NCI-H526 treated with DMSO at 0.1 percent for 48 hours (cell line): Measurements from ENCODE around the gene SUPT3H.
"Not testable (repeated sequence)": the region's sequence is repeated elsewhere in the genome, so short reads cannot be mapped to it uniquely, and the experiment has no call there.

ENCODE experiments used
- DNase-seq: peaks from one replicate; lab custom pipeline; 2025; lab: John Stamatoyannopoulos, UW

Gene SUPT3H

DNA sequence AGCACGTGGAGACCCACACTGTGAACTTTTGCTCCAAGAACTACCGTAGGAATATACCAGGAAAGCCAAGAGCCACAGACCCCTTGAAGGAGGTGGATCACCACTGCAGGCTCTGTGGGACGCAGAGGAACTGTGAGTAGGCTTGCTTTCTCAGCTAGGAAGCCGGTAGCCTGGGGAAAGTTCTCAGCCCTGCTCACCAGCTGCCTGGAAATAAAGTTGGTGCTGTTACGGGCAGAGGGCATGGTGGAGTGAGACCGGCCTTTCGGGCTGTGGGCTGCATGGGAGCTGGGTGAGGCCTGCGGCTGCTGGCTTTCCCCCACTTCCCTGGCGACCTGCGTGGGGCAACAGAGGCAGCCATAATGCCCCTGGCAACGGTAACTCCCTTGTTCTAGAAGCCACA lies 422.6 kb downstream of the SUPT3H start:
- DNase-seq, result no peak

DNA sequence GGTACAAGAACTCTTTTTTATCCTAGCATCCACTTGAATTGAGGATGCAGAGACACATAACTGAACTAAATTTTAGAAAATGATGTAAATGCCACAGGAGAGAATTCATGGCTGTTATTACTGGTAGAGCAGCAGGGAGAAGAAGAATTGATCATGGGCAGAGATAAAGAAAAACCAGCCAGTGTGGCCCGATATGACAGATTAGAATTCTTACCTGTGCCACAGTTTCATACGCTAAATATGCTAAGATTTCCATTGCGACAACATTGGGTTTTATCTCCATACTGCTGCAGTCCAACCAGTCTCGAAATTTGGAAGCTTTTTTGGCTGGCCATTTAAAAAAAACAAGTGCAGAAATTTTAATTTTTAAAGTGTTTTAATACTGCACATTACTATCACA lies 423.5 kb downstream of the SUPT3H start:
- DNase-seq, result no peak

DNA sequence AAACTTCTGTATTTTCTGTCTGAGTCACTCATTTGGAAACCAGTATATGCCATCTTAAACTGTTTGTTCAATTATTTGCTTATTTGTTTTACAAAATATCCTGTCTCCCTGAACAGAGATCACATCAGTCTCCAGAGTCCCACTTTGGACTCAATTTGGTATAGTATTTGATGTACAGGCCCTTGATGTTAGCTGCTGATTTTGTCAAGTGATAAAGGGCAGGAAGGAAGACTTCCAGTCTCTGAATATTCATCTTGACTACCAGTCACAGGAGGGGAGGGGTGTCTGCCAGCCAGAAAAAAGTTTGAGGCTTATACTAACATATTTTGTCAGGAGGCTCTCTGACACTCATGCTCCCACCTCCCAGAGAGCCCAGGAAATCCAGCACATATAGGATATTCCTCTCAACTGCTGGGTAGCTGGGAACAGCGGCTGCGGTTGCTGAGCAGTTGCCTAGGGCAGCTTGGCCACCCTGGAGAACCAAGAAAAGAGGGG lies 426.4 kb downstream of the SUPT3H start:
- no peak for DNase-seq

DNA sequence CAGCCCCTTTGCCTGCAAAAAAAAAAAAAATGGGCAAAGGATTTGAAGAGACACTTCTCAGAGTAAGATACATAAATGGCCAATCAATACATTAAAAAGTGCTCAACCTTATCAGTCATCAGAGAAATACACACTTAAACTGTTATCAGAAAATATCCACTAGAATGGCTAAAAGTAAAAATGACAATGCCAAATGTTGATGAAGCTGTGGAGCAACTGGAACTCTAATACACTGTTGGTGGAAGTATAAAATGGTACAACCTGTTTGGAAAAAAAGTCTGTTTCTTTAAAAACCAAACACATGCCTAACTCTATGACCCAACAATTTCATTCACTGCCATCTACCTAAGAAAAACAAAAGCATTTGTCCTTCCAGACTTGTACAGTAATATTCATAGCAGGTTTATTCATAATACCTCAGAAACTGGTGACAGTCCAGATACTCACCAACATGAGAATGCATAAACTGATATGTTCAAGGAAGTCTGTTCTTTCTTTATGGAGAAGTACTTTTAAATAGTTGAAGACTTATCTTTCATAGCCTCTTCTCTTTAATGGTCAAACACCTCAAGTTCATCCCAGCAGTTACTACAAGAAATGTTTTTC lies 428.0 kb downstream of the SUPT3H start:
- no peak for DNase-seq

DNA sequence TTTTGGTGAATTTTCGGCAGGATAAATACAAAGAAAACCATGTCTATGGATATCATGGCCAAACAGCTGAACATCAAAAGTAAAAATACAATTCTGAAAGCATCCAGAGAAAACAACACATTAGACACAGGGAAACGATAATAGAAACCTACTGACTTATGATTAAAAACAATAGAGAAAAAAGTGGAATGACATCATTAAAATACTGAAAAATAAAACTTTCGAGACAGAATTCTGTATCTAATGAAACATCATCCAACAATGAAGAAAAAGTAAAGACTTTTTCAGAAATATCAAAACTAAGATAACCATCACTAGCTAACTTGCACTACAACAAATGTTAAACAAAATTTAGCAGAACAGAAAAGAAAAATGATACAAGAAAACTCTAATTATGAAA lies 434.2 kb downstream of the SUPT3H start:
- DNase-seq, result no peak

DNA sequence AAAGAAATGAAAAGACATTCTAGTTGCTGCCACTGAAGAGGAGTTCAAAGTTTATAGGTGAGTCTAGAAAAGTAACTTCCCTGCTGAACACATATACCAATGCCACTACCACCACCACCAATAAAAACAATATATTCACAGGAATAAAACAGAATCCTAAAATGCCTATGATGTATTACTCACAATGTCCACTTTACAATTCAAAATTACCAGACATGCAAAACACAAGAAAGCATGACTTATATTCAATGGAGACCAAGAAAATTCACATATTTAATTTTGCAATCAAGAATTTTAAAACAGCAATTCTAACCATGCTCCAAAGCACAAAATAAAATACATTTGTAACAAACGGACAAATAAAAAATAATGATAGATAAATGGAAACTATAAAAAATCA lies 434.9 kb downstream of the SUPT3H start:
- DNase-seq, result no peak

DNA sequence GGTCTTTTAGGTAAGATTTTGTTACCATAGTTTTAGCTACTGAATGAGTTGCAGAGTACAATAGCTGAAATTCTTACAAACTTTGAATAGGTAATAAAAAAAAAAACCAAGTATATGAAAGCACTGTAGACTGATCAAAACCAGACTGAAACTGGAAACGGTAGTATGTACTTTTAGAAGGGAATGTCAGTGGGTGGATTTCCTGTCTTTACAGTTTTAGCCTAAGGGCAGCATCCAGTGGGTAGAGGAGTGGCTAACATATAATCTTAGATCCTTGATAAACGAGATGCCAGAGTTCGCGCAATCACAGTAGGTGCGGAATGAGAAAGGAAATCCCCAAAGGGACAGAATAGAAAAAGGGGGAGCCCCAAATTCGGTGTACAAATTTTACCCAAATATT lies 435.5 kb downstream of the SUPT3H start:
- no peak for DNase-seq

DNA sequence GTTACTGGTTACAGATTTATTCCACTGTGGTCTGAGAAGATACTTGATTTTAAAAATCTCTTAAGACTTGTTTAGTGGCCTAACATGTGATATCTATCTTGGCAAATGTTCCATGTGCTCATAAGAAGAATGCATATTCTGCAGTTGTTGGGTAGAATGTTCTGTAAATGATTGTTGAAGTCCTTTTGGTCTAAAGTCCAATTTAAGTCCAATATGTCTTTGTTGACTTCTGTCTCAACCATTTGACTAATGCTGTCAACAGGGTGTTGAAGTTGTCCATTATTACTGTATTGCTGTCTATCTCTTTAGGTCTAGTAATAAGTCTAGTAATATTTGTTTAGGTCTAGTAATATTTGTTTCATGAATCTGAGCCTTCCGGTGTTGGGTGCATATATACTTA lies 437.4 kb downstream of the SUPT3H start:
- DNase-seq, result no peak

DNA sequence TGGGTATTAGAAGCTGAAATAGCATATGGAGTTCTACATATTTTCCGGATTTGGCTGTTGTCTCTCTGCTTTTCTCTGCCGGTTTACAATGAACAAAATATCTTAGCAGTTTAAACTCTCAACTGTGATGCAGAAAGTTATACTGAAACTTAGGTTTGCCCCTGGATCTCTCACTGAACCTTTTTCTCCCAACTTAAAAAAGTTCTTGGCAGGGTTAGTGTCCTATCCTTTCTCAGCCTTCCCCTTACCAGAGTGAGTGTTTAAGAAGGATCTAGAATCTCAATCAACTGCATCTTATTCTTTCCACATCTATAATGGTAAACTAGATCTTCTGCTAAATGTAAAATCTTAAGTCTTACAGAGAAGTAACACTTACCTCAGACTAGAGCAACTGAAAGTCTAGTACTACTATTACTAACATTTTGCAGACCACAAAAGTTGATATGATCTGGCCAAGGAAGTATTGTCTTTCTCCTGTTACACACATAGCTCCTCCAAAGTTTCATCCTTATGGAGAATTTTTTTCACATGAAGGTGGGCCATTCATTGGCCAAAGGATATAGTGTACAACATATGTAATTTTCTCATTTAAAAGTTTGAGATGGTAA lies 441.9 kb downstream of the SUPT3H start:
- DNase-seq, result no peak

DNA sequence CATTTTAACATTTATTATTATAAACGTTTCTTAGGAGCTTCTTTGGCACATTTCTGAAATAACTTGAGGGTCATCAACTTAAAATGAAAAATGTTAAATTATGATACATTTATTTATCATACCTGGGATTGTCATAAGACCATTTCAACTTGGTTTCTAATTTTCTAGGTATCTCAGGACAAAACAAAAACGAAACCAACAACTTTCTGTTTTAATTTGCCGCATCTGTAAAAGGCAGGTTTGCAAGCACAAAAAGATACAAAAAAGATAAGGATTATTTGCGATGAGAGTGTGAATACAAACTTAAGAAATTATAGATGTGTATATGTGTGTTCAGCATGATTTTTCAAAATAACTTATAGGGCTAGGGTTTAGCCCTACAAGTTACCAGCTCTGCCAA lies 444.6 kb downstream of the SUPT3H start:
- DNase-seq, result no peak

DNA sequence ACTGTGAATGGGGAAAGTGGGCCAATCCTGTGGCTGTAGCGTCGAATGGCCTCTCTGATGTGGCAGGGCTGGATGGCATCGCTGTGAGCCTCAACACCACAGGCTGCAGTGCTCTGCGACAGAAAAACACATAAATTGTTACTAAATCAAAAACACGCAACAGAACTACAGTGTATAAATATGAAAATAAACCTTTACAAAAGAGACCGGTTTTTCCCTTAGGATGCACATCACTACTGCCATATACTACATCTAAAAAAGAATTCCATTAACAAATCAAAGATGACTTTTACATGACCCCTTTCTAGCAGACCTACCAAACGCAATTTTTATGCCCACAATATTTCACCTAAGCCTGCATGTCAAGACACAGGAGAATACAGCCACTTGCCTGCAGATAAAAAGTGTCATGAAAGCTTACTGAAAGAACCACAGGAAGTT lies 445.1 kb downstream of the SUPT3H start:
- DNase-seq, result no peak

DNA sequence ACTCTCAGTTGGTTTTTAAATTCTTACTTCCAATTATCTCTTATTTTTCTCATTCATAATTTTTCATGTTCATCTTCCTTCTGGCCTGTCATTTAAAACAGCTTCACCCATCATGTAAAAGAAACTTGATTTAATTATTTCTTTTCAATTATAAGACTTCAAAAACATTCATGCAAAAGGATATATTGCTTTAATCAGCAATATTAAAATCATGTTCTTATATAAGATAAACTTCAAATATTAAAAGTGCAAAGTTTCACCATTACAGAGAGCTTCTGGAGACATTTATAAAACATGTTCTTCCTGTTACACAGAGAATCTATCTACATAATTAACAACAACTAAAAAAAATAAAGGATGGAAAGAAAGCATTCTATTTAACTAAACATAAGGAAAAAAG lies 446.3 kb downstream of the SUPT3H start:
- DNase-seq, result no peak

DNA sequence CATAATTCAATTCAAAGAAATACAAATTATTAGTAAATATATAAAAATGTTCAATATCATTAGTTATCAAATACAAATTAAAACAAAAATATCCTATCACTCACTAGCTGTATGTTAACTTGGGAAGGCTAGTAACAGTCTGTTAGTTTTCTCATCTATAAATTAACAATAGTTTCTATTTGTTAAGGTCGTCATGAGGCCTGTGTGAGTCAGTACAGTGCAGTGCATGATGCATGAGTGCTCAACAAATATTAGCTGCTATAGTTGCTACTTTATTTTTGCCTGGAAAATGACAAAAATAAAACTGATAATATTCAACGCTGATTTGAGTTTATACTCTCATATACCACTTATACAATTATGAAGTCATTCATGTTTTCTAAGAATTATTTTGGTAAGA lies 451.2 kb downstream of the SUPT3H start:
- no peak for DNase-seq

DNA sequence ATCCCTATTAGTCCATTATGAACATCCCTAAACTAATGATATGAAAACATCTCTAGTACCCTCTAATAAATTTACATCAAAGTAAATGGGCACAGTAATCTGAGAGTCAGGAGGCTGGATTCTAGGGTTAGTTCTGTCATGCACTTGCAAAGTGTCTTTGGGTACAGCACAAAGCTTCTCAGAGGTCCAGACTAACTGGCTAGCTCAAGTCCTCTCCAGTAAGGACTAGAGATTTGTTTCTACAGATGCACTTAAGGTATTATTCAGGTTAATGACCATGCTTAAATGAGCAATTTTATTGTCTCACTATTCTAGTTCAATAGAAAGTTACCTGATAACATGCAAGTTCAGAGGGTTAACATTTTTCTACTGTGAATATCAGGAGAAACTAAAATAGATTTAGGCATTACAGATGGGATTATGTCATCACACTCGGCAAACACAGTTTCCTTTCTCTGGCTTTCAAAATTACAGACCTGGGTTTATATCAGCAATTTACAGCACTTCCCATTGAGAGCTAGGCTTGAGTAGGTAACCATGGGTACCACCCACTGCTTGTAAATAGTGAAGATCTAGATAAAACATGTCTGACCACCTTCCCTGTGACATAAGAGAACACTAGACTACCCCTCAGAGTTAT lies 452.5 kb downstream of the SUPT3H start:
- DNase-seq, result no peak

DNA sequence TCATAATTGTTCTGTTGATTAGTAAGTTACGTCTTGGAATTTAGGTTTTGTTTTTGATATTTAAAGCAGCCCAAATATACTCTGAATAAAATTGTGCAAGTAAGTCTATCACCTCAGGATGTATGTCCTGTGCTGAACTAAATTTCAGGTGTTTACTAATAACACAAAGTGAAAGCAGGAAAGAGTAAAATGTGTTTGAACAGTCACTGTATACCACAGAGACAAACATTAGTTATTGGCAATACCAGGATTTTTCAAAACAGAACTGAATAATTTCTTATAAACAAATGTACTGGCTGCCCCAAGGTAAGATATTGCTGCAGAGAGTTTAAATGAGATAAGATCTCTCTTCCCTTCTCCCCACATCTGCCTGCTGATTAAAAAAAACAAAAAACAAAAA lies 454.3 kb downstream of the SUPT3H start:
- DNase-seq, result no peak

DNA sequence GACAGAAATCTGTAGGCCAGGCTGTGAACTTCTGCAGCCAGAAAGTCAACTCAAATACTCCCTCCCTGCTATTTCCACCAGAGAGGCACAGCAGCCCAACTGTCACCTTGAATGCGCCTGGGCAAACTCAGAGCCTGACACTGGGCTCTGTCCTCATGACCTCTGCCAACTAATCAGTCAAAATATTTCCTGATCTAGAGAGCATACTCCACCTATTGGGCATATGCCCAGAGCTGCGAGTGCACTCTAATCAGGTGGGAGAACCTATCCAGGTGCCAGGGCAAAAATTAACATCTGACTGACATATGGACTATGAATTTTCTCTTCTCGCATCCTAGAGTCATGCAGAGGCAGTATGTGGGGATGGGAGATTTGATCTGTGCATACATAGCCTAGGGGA lies 455.9 kb downstream of the SUPT3H start:
- no peak for DNase-seq

DNA sequence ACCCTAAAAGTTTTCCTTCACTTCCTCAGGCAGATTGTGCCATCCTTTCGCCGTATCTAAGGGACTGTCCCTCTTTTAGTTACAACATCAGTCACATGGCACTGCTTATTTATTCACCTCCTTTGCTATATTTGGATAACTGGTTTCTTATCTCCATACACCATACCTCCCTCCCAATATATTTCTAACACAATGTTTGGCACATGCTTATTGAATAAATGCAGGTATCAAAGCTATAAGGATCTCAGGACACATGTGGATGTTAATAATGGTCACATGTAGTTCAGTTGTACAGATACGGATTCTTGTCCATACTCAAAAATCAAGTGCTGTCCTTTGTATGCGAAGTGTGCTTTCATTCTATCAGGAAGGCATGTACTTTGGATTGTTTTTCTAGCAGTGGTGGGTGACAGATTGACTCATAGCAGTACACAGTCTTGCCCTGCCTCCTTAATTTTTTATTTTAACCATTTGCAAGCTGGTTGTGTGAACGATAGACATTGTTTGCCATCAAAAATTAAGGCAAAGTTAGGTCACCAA lies 456.7 kb downstream of the SUPT3H start:
- no peak for DNase-seq

DNA sequence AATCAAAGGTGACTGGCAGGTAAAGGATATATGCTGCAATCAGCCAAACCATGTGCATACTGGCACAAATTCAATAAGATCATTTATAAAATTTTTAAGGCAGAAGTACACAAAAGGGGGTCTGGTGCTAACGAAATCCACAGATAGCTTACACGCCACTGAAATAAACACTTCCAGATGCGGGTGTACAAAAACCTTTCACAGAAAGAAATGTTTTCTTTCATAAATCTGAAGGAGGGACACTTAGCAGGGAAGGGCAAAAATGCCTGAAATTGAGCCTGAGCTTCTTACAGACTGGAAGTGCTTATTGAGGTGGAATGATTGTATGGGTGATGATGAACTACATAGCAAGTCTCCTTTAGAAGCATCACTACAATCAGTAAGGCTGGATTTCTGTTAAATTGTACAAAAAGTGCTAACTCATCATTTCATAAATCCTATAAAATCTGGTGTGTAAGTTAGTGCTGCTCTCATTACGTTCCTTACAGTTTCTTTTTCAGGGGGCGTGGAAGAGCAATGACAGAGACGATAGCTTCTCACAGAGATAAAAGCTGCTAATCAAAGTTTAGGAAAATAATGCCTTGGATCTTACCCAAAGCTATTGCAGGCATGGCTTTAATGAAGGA lies 458.9 kb downstream of the SUPT3H start:
- no peak for DNase-seq

DNA sequence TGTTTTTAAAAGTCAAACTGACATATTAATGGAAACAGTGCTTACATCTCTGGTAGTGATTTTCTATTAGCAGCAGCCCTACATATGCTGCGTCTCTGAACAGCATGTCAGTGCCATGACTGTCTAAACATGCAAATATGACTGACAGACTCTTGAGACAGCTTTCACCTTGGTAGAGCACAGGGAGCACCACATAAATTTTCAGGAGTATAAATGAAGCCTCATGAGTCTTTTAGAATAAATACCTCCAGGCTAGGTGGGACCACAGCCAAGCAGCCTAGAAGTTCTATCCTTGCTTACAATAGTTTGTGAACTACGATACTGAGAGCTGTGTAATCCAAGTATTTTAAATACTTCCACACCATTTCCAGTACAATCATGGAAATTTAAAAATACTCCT lies 460.3 kb downstream of the SUPT3H start:
- DNase-seq, result peak; percentile 36

DNA sequence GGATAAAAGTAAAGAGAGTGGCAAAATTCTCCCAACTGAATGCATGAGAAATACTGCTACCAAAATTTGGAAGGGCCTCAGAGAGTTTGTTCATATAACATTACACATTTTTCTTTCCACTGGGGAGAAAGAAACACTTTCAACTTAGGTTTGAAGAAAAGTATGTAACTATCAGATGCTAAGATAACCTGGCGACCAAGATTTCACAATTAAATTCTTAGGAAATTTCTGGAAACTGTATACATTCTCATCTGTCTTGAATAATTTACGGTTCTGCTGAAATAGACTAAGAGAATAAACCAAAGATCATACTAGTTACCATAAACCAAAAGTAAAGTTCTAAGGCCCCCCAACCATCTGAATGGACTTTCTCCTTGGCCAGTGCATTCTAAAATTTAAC lies 462.6 kb downstream of the SUPT3H start:
- no peak for DNase-seq

DNA sequence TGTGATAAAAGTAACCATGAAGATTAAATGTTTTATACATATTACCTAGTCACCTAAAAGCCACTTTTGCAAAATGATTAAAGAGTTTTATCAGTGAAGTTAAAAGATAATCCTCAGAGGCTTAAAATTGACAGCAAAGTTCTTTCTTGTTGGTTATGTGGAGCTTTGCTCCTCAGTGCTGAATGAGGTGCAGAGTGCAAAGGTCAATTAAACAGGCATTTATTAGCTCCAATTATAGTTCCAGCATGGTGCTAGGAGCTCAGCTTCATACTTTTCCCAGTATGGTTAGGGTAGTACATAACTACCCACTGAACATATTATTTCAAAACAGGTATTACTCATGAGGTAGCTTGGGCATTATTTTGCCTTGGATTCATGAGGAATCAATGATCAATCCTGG lies 463.6 kb downstream of the SUPT3H start:
- no peak for DNase-seq

DNA sequence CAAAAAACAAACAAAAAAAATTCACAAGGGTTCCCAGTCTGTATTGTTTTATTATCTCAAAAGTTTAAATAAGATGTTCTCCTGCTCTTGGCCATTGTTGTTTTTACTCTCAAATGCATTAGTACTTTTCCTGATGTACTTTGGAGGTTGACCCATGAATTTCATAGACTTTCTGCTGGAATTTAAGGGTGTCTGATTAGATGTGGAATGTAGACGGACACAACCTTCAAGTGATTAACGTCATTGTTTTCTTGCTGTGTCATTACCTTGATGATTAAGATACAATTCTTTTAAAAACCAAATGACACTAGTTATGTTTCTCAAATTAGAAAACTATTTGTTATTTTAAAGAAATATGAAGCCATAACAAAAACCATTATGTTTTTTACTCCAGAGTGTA lies 471.0 kb downstream of the SUPT3H start:
- no peak for DNase-seq

DNA sequence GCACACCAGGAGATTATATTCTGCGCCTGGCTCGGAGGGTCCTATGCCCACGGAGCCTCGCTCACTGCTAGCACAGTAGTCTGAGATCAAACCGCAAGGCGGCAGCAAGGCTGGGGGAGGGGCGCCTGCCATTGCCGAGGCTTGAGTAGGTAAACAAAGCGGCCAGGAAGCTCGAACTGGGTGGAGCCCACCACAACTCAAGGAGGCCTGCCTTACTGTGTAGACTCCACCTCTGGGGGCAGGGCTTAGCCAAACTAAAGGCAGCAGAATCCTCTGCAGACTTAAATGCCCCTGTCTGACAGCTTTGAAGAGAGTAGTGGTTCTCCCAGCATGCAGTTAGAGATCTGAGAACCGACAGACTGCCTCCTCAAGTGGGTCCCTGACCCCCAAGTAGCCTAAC lies 477.4 kb downstream of the SUPT3H start:
- DNase-seq, result not testable (repeated sequence)
